WERI-Rb-1 (cell line): ENCODE data around the gene TNPO1.

Experiments
- DNase-seq: peaks from one replicate; pipeline ENCODE4 v3.0.0-alpha.2; 2020
- H3K27ac ChIP-seq: fragments of 250-450 bp; sonication (Bioruptor Pico); 2 replicates; pipeline ENCODE4 v1.5.1; 2020; ENCODE audit warnings: mild to moderate bottlenecking, moderate library complexity
- H3K27me3 ChIP-seq: fragments of 250-450 bp; sonication (Bioruptor Pico); 2 replicates; pipeline ENCODE4 v1.5.1; 2021; ENCODE audit warnings: mild to moderate bottlenecking, low read depth, moderate library complexity; ENCODE audit not compliant: insufficient read depth, severe bottlenecking
- H3K36me3 ChIP-seq: fragments of 250-450 bp; sonication (Bioruptor Pico); 2 replicates; pipeline ENCODE4 v1.5.1; 2020; ENCODE audit warnings: mild to moderate bottlenecking, moderate library complexity
- H3K4me3 ChIP-seq: 2 replicates; pipeline ENCODE4 v1.5.1; 2011; ENCODE audit warnings: low read depth, mild to moderate bottlenecking, control low read depth, low read length
- H3K9me3 ChIP-seq: fragments of 250-450 bp; sonication (Bioruptor Pico); 2 replicates; pipeline ENCODE4 v1.5.1; 2021; ENCODE audit warnings: mild to moderate bottlenecking, moderate library complexity; ENCODE audit not compliant: severe bottlenecking
- TF ChIP-seq, protein P1 (sequence below): IDR thresholded peaks from 2 replicates; pipeline ENCODE4 v1.5.1; 2011; ENCODE audit warnings: low read depth, mild to moderate bottlenecking, control low read depth, inconsistent platforms, low read length

Gene TNPO1

DNA sequence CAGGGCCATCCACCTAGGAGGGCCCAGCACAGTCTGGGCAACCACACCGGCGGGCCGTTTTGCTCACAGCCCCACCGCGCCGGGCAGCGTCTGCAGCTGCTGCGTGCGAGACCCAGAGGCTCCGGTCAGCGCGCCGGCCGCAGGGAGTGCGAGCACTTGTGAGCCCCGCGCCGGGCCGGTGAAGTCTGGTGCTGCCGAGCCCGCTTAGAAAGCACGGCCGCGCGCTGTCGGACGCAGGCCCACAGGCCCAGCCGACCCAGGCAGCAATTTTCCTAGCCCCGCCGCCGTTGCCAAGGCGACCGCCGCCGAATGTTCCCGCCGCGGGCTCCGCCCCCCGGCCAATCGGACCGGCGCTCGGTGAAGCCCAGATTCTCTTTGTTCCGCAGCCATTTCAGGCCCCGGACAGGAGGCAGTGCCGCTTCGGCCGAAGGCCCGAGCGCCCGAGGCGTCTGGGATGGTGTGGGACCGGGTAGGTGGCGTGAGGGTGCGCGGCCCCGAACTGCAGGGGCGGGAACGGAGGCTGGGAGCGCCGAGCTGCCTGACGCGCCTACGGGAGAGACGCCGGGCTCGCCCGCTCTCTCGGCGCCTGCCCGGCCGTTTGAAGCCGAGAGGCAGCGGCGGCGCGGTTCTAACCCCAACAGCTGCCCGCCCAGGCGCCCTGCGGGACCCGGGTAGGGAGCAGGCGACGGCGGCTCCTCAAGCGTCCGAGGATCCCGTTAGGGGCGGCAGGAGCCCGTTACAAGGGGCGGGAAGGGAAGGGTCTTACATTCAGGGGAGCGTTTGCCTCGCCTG lies at the start of gene TNPO1:
TSS of gene TNPO1 (plus strand) at position 378 of the 792 bp plus-strand sequence. CDS start at position 455, 77 bp downstream.
- TF ChIP-seq, protein P1, sequence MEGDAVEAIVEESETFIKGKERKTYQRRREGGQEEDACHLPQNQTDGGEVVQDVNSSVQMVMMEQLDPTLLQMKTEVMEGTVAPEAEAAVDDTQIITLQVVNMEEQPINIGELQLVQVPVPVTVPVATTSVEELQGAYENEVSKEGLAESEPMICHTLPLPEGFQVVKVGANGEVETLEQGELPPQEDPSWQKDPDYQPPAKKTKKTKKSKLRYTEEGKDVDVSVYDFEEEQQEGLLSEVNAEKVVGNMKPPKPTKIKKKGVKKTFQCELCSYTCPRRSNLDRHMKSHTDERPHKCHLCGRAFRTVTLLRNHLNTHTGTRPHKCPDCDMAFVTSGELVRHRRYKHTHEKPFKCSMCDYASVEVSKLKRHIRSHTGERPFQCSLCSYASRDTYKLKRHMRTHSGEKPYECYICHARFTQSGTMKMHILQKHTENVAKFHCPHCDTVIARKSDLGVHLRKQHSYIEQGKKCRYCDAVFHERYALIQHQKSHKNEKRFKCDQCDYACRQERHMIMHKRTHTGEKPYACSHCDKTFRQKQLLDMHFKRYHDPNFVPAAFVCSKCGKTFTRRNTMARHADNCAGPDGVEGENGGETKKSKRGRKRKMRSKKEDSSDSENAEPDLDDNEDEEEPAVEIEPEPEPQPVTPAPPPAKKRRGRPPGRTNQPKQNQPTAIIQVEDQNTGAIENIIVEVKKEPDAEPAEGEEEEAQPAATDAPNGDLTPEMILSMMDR: no peak
- Histone ChIP-seq H3K9me3 (no peaks in the 10 kb centered on the region), H3K4me3 (peak within 1 kb of the TSS; percentile 89), H3K27ac (peak within 1 kb of the TSS; percentile 99), H3K36me3 (peaks cover 12% of the 10 kb centered on the region), H3K27me3 (no peaks in the 10 kb centered on the region)
- DNase-seq: peak; percentile 93

DNA sequence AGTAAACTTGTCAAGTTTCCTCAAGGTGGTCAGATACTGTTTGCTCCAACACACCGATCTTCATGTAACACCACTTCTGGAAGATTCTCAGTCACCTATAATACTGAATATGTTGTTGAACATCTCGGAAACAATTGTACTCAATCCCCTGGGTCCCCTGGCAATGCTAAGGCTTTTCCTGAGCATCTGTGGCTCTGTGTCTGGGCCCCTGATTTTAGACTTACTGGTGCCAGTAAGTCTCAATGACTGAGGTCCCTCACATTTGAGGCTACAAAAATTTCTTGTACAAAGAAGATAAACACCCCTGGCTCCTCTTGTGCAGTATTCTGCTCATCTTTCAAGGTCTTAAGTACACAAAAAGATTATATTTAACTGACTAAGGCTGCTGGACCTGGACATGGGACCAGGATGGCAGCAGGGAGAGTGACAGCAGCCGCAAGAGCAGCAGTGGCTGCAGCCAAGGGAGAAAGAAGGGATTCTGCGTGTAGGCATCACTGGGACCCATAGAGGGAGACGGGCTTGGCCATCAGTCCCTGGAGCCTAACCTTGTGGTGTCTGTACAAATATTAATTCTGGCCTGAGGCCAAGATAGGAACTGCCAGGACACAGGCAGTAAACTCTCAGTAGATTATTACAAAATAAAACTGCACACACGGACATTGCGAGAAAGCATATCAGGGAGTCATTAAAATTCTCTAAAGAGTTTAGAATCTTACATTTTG lies 49.0 kb upstream of the TNPO1 start:
- peak; percentile 20 for DNase-seq
- Histone ChIP-seq H3K27ac (no peak overlapping the region), H3K4me3 (no peak overlapping the region), H3K9me3 (no peaks in the 10 kb centered on the region), H3K36me3 (no peaks in the 10 kb centered on the region), H3K27me3 (no peaks in the 10 kb centered on the region)
- TF ChIP-seq, protein P1: peak; percentile 9; the same call in 1 of the 2 replicates

DNA sequence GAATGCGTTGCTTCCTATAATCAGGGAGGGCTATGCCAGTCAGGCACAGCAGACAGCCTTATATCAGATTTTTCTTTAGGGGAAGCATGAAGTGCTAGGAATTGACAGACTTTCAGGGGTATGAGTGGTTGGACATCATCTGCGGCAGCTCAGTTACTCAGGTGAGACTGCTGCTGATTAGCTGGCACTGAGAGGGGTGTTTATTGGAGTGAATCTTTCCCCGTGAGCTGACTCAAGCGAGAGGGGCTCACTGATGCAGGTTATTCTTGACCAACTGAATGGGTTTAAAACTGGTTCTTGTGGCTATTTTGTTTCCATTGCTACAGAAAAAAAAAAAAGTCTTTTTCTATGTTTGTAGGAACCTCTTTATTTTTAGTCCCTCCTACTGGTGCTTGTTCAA lies 46.2 kb upstream of the TNPO1 start:
- TF ChIP-seq, protein P1: no peak
- no peak for DNase-seq
- no peaks in the 10 kb centered on the region for H3K27me3 ChIP-seq
- H3K27ac ChIP-seq: no peak overlapping the region
- no peak overlapping the region for H3K4me3 ChIP-seq
- no peaks in the 10 kb centered on the region for H3K36me3 ChIP-seq
- no peaks in the 10 kb centered on the region for H3K9me3 ChIP-seq

DNA sequence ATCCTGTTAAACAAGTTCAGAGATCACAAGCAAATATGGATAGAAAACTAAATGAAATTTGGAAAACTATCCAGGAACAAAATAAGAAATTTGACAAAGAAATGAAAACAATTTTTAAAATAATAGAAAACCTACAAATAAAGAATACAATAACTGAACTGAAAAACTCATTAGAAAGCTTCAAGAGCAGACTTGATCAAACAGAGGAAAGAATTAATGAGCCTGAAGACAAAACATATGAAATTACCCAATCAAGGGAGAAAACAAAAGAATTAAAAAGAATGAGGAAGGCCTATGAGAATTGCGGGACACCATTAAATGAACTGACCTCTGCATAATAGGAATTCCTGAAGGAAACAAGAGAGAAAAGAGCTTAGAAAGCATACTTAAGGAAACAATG lies 39.8 kb upstream of the TNPO1 start:
- no peak for DNase-seq
- H3K27ac ChIP-seq: no peak overlapping the region
- TF ChIP-seq, protein P1: no peak
- peaks cover 6% of the 10 kb centered on the region for H3K9me3 ChIP-seq
- no peaks in the 10 kb centered on the region for H3K36me3 ChIP-seq
- H3K27me3 ChIP-seq: no peaks in the 10 kb centered on the region
- H3K4me3 ChIP-seq: no peak overlapping the region

DNA sequence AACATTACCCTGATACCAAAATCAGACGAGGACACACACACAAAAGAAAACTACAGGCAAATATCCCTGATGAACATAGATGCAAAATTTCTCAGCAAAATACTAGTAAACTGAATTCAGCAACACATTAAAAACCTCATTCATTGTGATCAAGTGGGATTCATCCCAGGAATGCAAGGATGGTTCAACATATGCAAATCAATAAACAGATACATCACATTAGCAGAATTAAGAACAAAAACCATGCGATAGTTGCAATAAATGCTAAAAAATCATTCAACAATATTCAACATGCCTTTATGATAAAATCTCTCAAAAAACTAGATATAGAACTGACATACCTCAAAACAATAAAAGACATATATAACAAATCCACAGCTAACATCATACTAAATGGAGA lies 36.9 kb upstream of the TNPO1 start:
- no peaks in the 10 kb centered on the region for H3K27me3 ChIP-seq
- DNase-seq: no peak
- H3K9me3 ChIP-seq: peaks cover 6% of the 10 kb centered on the region
- H3K36me3 ChIP-seq: no peaks in the 10 kb centered on the region
- no peak overlapping the region for H3K4me3 ChIP-seq
- H3K27ac ChIP-seq: no peak overlapping the region
- TF ChIP-seq, protein P1: no peak
